ENCODE data around the gene KANSL2.
"Not testable (repeated sequence)": the region's sequence is repeated elsewhere in the genome, so short reads cannot be mapped to it uniquely, and the experiment has no call there.

The KANSL2 gene

GRCh38 chr12:48683534-48683933 is 1.5 kb upstream of the KANSL2 start:
- in situ Hi-C loops (cut with MboI; ENCODE audit: low sequenced_read_pairs, unreplicated experiment): no loop called here
- TF ChIP-seq CTCF (IDR thresholded peaks at IDR 0.05; ENCODE audit: borderline replicate concordance, control extremely low read depth, extremely low read depth, insufficient read depth, missing control alignments): no peak

GRCh38 chr12:48682927-48683326 is 889 bp upstream of the KANSL2 start:
- in situ Hi-C loops (cut with MboI; ENCODE audit: low sequenced_read_pairs, unreplicated experiment): no loop called here
- TF ChIP-seq CTCF (IDR thresholded peaks at IDR 0.05; ENCODE audit: borderline replicate concordance, control extremely low read depth, extremely low read depth, insufficient read depth, missing control alignments): no peak
- DNase-seq (ENCODE audit: low spot score): no peak

More at GRCh38 chr12:48683534-48683933, 1.5 kb upstream of the KANSL2 start:
- no peak for DNase-seq (ENCODE audit: low spot score)

- DNase-seq (ENCODE audit: low spot score); in situ Hi-C loops (cut with MboI; ENCODE audit: low sequenced_read_pairs, unreplicated experiment): not testable (repeated sequence)
Measured at GRCh38 chr12:48682533-48682905, 481 bp upstream of the KANSL2 start.

- in situ Hi-C loops (cut with MboI; ENCODE audit: low sequenced_read_pairs, unreplicated experiment): no loop called here
- no peak for TF ChIP-seq CTCF (IDR thresholded peaks at IDR 0.05; ENCODE audit: borderline replicate concordance, control extremely low read depth, extremely low read depth, insufficient read depth, missing control alignments)
- peak; percentile 31 for DNase-seq (ENCODE audit: low spot score)
Measured at GRCh38 chr12:48681399-48681709, 684 bp downstream of the KANSL2 start.

- TF ChIP-seq CTCF (IDR thresholded peaks at IDR 0.05; ENCODE audit: borderline replicate concordance, control extremely low read depth, extremely low read depth, insufficient read depth, missing control alignments): no peak
- no peak for DNase-seq (ENCODE audit: low spot score)
- in situ Hi-C loops (cut with MboI; ENCODE audit: low sequenced_read_pairs, unreplicated experiment): no loop called here
Measured at GRCh38 chr12:48680861-48681260, 1.2 kb downstream of the KANSL2 start.

GRCh38 chr12:48678551-48679185 is 3.4 kb downstream of the KANSL2 start:
- no peak for DNase-seq (ENCODE audit: low spot score)
- in situ Hi-C loops (cut with MboI; ENCODE audit: low sequenced_read_pairs, unreplicated experiment): no loop called here
- TF ChIP-seq CTCF (IDR thresholded peaks at IDR 0.05; ENCODE audit: borderline replicate concordance, control extremely low read depth, extremely low read depth, insufficient read depth, missing control alignments): no peak

- in situ Hi-C loops (cut with MboI; ENCODE audit: low sequenced_read_pairs, unreplicated experiment): no loop called here
- no peak for TF ChIP-seq CTCF (IDR thresholded peaks at IDR 0.05; ENCODE audit: borderline replicate concordance, control extremely low read depth, extremely low read depth, insufficient read depth, missing control alignments)
- no peak for DNase-seq (ENCODE audit: low spot score)
Measured at GRCh38 chr12:48671231-48671856, 10.7 kb downstream of the KANSL2 start.

All from GM13976 (cell line).